Ascending aorta (tissue), 2 donors: ENCODE measurements around the gene PRDX1. TPM values are rescaled to one million over a fixed set of nuclear protein-coding genes. Genes with fewer than 3 reads are reported as not detected.

Experiments
- DNase-seq, 2 donors: peaks; one replicate each; pipeline ENCODE4 v3.0.0-alpha.2; 2019; ENCODE audit warnings: low spot score in 2 of 2
- H3K27ac ChIP-seq, 2 donors: fragments of 200-600 bp; sonication (generic); one replicate each; pipeline ENCODE4 v1.5.1; 2016 to 2017; ENCODE audit warnings: mild to moderate bottlenecking in 1 of 2
- H3K27me3 ChIP-seq: fragments of 200-600 bp; sonication (generic); one replicate; pipeline ENCODE4 v1.5.1; 2017
- H3K36me3 ChIP-seq, 2 donors: fragments of 200-600 bp; sonication (generic); one replicate each; pipeline ENCODE4 v1.5.1; 2016
- H3K4me1 ChIP-seq, 2 donors: fragments of 200-600 bp; sonication (generic); one replicate each; pipeline ENCODE4 v1.5.1; 2016 to 2017; ENCODE audit warnings: mild to moderate bottlenecking in 1 of 2
- H3K4me3 ChIP-seq, 2 donors: fragments of 200-600 bp; sonication (generic); one replicate each; pipeline ENCODE4 v1.5.1; 2016 to 2017; ENCODE audit warnings: mild to moderate bottlenecking in 1 of 2
- H3K9me3 ChIP-seq, 2 donors: fragments of 200-600 bp; sonication (generic); one replicate each; pipeline ENCODE4 v1.5.1; 2016
- intact Hi-C: fragments of 100-400 bp; cut with DNase I; formaldehyde crosslinking; loops from one replicate; pipeline ENCODE4 v1.15.1; 2023
- total RNA-seq: library from RNA; depleted of rRNA; stranded (reverse); fragments of >200 nt; gene quantifications from one replicate; pipeline ENCODE4 v1.1.0, GENCODE V29; 2016
- TF ChIP-seq, protein P1 (sequence below), 3 experiments: fragments of 200-600 bp in 2 of 3; fragments of 450-650 bp in 1 of 3; sonication (generic) in 2 of 3; IDR thresholded peaks; one replicate each; pipeline ENCODE4 v1.5.1; 2016 to 2019; ENCODE audit warnings: antibody characterized with exemption in 3 of 3, mild to moderate bottlenecking in 1 of 3, moderate library complexity in 1 of 3

PRDX1 gene
- total RNA-seq, 1 donor from 2014 or later: 245 TPM

DNA sequence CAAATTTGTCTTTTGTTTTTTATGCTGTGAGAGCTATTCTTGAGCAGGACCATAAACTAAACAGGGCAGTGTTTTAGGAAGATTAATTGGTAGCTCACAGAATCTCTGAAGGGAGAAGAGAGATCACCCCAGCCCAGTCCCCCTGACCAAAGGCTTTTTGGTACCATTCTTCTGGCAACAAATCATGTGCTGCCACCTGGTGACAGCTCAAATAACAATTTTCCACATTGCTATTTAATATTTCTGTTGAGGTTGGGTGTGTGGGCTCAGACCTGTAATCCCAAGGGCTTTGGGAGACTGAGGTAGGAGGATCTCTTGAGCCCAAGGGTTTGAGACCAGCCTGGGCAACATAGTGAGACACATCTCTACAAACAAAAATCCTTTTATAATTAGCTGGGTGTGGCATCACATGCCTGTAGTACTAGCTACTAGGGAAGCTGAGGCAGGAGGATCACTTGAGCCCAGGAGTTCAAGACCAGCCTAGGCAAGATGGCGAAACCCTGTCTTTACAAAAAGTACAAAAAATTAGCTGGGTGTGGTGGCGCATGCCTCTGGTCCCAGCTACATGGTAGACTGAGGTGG is 28.5 kb downstream of the PRDX1 start:
- intact Hi-C loops: loop anchor here (10.0 kb wide), 3 partner anchors 312 to 688 kb away; partner anchors contain the start of genes BTBD19, DYNLT4, MAST2 and PIK3R3
- Histone ChIP-seq H3K4me3 (no peak overlapping the region), H3K27me3 (no peaks in the 10 kb centered on the region), H3K9me3 (no peaks in the 10 kb centered on the region), H3K4me1 (peaks cover 3 to 9% of the 10 kb centered on the region in 2 donors), H3K27ac (no peak overlapping the region), H3K36me3 (no peaks in the 10 kb centered on the region)
- DNase-seq: peak in 1 of 2 donors; percentile 70
- TF ChIP-seq, protein P1, sequence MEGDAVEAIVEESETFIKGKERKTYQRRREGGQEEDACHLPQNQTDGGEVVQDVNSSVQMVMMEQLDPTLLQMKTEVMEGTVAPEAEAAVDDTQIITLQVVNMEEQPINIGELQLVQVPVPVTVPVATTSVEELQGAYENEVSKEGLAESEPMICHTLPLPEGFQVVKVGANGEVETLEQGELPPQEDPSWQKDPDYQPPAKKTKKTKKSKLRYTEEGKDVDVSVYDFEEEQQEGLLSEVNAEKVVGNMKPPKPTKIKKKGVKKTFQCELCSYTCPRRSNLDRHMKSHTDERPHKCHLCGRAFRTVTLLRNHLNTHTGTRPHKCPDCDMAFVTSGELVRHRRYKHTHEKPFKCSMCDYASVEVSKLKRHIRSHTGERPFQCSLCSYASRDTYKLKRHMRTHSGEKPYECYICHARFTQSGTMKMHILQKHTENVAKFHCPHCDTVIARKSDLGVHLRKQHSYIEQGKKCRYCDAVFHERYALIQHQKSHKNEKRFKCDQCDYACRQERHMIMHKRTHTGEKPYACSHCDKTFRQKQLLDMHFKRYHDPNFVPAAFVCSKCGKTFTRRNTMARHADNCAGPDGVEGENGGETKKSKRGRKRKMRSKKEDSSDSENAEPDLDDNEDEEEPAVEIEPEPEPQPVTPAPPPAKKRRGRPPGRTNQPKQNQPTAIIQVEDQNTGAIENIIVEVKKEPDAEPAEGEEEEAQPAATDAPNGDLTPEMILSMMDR (IDR thresholded peaks at IDR 0.05): peak in 2 of 3 experiments; percentile 50 to 66

DNA sequence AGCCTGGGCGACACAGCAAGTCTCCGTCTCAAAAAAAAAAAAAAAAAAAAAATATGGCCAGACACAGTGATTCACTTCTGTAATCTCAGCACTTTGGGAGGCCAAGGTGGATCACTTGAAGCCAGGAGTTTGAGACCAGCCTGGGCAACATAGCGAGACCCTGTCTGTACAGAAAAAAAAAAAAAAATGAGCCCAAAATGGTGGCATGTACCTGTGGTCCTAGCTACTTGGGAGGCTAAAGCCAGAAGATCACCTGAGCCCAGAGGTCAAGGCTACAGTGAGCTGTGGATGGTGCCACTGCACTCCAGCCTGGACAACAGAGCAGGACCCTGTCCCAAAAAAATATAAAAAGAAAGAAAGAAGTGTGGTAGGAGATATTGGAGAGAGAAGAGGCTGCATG is 29.0 kb downstream of the PRDX1 start:
- H3K4me1 ChIP-seq: peaks cover 3 to 9% of the 10 kb centered on the region in 2 donors
- no peak overlapping the region for H3K27ac ChIP-seq
- no peak for DNase-seq
- intact Hi-C loops: loop anchor here (10.0 kb wide), 3 partner anchors 312 to 688 kb away; partner anchors contain the start of genes BTBD19, DYNLT4, MAST2 and PIK3R3
- TF ChIP-seq, protein P1 (IDR thresholded peaks at IDR 0.05): no peak
- H3K4me3 ChIP-seq: no peak overlapping the region
- no peaks in the 10 kb centered on the region for H3K27me3 ChIP-seq
- no peaks in the 10 kb centered on the region for H3K36me3 ChIP-seq
- no peaks in the 10 kb centered on the region for H3K9me3 ChIP-seq

DNA sequence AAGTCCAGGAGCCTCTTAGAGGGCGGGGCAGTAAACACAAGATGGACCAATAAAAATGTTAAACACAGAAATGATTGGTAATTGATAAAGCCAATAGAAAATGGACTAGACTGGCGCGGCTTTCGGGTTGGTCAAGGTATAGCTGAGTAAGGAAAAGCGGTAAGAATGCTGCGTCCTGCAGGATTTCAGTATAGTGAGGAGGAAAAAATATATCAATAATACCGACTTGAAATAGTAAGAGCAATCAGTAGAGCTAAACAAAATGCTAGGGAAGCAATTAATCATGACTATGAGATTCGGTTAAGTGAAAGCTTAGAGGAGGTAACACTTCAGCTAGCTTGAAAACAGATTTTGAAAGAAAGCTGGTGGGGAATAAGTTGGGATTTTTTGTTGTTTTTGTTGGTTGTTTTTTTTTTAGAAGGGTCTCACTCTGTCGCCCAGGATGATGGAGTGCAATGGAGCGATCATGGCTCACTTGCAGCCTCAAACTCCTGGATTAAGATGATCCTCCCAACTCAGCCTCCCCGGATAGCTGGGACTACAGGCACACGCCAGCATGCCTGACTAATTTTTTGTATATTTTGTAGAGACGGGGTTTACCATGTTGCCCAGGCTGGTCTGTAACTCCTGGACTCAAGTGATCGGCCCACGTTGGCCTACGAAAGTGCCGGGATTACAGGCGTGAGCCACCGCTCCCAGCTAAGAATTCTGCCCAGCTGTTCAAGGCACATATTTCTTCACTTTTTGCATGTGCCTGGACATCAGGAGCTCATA is 30.0 kb downstream of the PRDX1 start:
- H3K27me3 ChIP-seq: no peaks in the 10 kb centered on the region
- peak overlapping the region; percentile 87 to 94 for H3K4me3 ChIP-seq
- intact Hi-C loops: loop anchor here (1.0 to 10.0 kb wide), 12 partner anchors 9 to 761 kb away; partner anchors contain the start of genes AKR1A1, BTBD19, CCDC163 and DYNLT4
- peaks cover 3 to 9% of the 10 kb centered on the region in 2 donors for H3K4me1 ChIP-seq
- no peaks in the 10 kb centered on the region for H3K36me3 ChIP-seq
- no peaks in the 10 kb centered on the region for H3K9me3 ChIP-seq
- DNase-seq: no peak
- peak overlapping the region in 1 of 2 donors; percentile 53 for H3K27ac ChIP-seq
- TF ChIP-seq, protein P1 (IDR thresholded peaks at IDR 0.05): no peak

DNA sequence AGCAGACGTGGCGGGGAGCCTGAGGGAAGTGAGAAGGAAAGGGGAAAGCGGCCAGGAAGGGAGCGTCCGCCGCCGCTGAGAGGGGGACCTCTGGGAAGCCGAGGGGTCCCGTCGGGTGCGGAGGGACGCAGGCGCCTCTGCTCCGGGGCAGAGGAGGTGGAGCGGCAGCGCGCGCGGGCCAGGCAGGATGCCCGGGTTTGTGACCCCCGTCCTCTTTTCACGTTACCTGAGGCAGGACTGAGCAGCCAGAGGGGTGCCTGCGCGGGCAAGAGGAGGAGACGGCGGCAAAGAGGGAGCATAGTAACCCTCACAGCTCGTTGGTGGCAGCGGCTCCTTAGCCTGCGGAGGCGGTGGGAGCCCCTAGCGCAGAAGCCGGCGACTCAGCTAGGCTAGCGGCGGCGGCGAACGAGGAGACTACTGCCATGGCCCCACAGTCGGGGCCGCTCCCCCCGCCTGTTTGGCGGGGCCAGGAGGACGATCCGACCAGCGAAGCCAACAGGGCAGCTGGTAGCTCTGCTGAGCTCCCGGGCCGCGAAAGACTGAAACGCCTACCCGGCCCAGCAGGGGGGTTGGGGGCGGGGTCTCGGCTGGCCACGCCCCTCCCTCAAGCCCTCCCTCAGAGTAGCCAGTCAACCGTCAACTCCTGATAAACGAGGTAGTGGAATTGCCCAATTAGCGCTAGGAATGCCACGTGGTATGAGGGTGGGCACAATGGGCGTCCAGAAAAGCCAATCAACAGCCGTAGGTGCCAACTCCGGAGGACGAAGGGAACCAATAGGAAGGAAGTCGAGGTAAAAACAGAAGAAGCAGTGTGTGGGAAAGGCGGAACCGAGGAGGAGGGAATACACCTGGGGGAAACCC is 30.8 kb downstream of the PRDX1 start, which contains the start of gene TESK2:
TESK2 (minus strand) TSS at position 538 of the 861 bp plus-strand sequence. CDS start 33,378 bp downstream, outside the sequence.
- H3K4me1 ChIP-seq: peaks cover 3 to 9% of the 10 kb centered on the region in 2 donors

More for the DNA sequence above, 30.8 kb downstream of the PRDX1 start, which contains the start of gene TESK2:
- no peaks in the 10 kb centered on the region for H3K27me3 ChIP-seq
- H3K9me3 ChIP-seq: no peaks in the 10 kb centered on the region
- no peaks in the 10 kb centered on the region for H3K36me3 ChIP-seq
- peak within 1 kb of the TSS; percentile 59 to 79 for H3K27ac ChIP-seq
- intact Hi-C loops: loop anchor here (1.0 to 10.0 kb wide), 12 partner anchors 9 to 760 kb away; partner anchors contain the start of genes AKR1A1, BTBD19, CCDC163 and DYNLT4
- H3K4me3 ChIP-seq: peak within 1 kb of the TSS; percentile 87 to 94
- TF ChIP-seq, protein P1 (IDR thresholded peaks at IDR 0.05): peak in 2 of 3 experiments; percentile 11 to 47
- DNase-seq: peak; percentile 98 to 99
